IPS-15b (cell line): ENCODE data around the gene CHST13.
"Not testable (repeated sequence)": the region's sequence is repeated elsewhere in the genome, so short reads cannot be mapped to it uniquely, and the experiment has no call there.

ENCODE experiments used
- H3K27me3 ChIP-seq: one replicate; pipeline ENCODE4 v1.6.1; 2013; ENCODE audit warnings: low read length; ENCODE audit not compliant: control insufficient read depth, insufficient read depth
- H3K36me3 ChIP-seq: one replicate; pipeline ENCODE4 v1.6.1; 2013; ENCODE audit warnings: low read length; ENCODE audit not compliant: control insufficient read depth, insufficient read depth
- H3K4me1 ChIP-seq: one replicate; pipeline ENCODE4 v1.6.1; 2013; ENCODE audit warnings: mild to moderate bottlenecking, low read length; ENCODE audit not compliant: control insufficient read depth, insufficient read depth
- H3K4me3 ChIP-seq: one replicate; pipeline ENCODE4 v1.5.1; 2013; ENCODE audit warnings: low read depth, low read length
- H3K9ac ChIP-seq: one replicate; pipeline ENCODE4 v1.6.1; 2013; ENCODE audit warnings: low read depth, mild to moderate bottlenecking, low read length
- H3K9me3 ChIP-seq: one replicate; pipeline ENCODE4 v1.6.1; 2013; ENCODE audit warnings: mild to moderate bottlenecking, low read length; ENCODE audit not compliant: control insufficient read depth, insufficient read depth

CHST13 gene

GRCh38 chr3:126530171-126531050 is 6.5 kb downstream of the CHST13 start:
- Histone ChIP-seq H3K9me3 (no peaks in the 10 kb centered on the region), H3K4me3 (no peak overlapping the region), H3K36me3 (no peaks in the 10 kb centered on the region), H3K27me3 (peaks cover 4% of the 10 kb centered on the region), H3K4me1 (no peaks in the 10 kb centered on the region), H3K9ac (no peak overlapping the region)

- Histone ChIP-seq H3K4me1 (no peaks in the 10 kb centered on the region), H3K9me3 (no peaks in the 10 kb centered on the region), H3K4me3 (no peak overlapping the region), H3K36me3 (no peaks in the 10 kb centered on the region), H3K27me3 (no peaks in the 10 kb centered on the region), H3K9ac (no peak overlapping the region)
Measured at GRCh38 chr3:126531051-126531330, 7.0 kb downstream of the CHST13 start.

- Histone ChIP-seq H3K36me3 (no peaks in the 10 kb centered on the region), H3K27me3 (no peaks in the 10 kb centered on the region), H3K4me1 (no peaks in the 10 kb centered on the region), H3K9me3 (no peaks in the 10 kb centered on the region), H3K4me3 (no peak overlapping the region), H3K9ac (no peak overlapping the region)
Measured at GRCh38 chr3:126533506-126533905, 9.6 kb downstream of the CHST13 start.

- not testable (repeated sequence) for H3K27me3 ChIP-seq, H3K9ac ChIP-seq, H3K4me1 ChIP-seq, H3K4me3 ChIP-seq, H3K9me3 ChIP-seq, H3K36me3 ChIP-seq
Measured at GRCh38 chr3:126534716-126535115, 10.8 kb downstream of the CHST13 start.

- Histone ChIP-seq H3K36me3 (no peaks in the 10 kb centered on the region), H3K27me3 (no peaks in the 10 kb centered on the region), H3K4me1 (no peaks in the 10 kb centered on the region), H3K9me3 (no peaks in the 10 kb centered on the region), H3K4me3 (no peak overlapping the region), H3K9ac (no peak overlapping the region)
Measured at GRCh38 chr3:126535636-126536035, 11.7 kb downstream of the CHST13 start.

GRCh38 chr3:126536126-126536525 is 12.2 kb downstream of the CHST13 start:
- Histone ChIP-seq H3K4me3 (no peak overlapping the region), H3K9ac (no peak overlapping the region), H3K4me1 (no peaks in the 10 kb centered on the region), H3K9me3 (no peaks in the 10 kb centered on the region), H3K36me3 (no peaks in the 10 kb centered on the region), H3K27me3 (no peaks in the 10 kb centered on the region)

- Histone ChIP-seq H3K4me3 (no peak overlapping the region), H3K36me3 (no peaks in the 10 kb centered on the region), H3K4me1 (no peaks in the 10 kb centered on the region), H3K9me3 (no peaks in the 10 kb centered on the region), H3K9ac (no peak overlapping the region), H3K27me3 (no peaks in the 10 kb centered on the region)
Measured at GRCh38 chr3:126537116-126537729, 13.3 kb downstream of the CHST13 start.

- Histone ChIP-seq H3K4me1 (no peaks in the 10 kb centered on the region), H3K9ac (no peak overlapping the region), H3K27me3 (no peaks in the 10 kb centered on the region), H3K9me3 (no peaks in the 10 kb centered on the region), H3K36me3 (no peaks in the 10 kb centered on the region), H3K4me3 (no peak overlapping the region)
Measured at GRCh38 chr3:126537730-126538281, 13.9 kb downstream of the CHST13 start.

- Histone ChIP-seq H3K4me1 (no peaks in the 10 kb centered on the region), H3K9ac (no peak overlapping the region)
Measured at GRCh38 chr3:126538316-126538715, 14.4 kb downstream of the CHST13 start.

GRCh38 chr3:126538966-126539365 is 15.0 kb downstream of the CHST13 start:
- H3K4me1 ChIP-seq, result no peaks in the 10 kb centered on the region
- no peaks in the 10 kb centered on the region for H3K27me3 ChIP-seq
- no peak overlapping the region for H3K9ac ChIP-seq
- H3K4me3 ChIP-seq, result no peak overlapping the region
- no peaks in the 10 kb centered on the region for H3K9me3 ChIP-seq
- H3K36me3 ChIP-seq, result no peaks in the 10 kb centered on the region

More at GRCh38 chr3:126538316-126538715, 14.4 kb downstream of the CHST13 start:
- no peaks in the 10 kb centered on the region for H3K27me3 ChIP-seq
- H3K36me3 ChIP-seq, result no peaks in the 10 kb centered on the region
- no peak overlapping the region for H3K4me3 ChIP-seq
- H3K9me3 ChIP-seq, result no peaks in the 10 kb centered on the region

- H3K36me3 ChIP-seq, result no peaks in the 10 kb centered on the region
- no peak overlapping the region for H3K4me3 ChIP-seq
- no peaks in the 10 kb centered on the region for H3K9me3 ChIP-seq
- no peaks in the 10 kb centered on the region for H3K27me3 ChIP-seq
- no peak overlapping the region for H3K9ac ChIP-seq
- H3K4me1 ChIP-seq, result no peaks in the 10 kb centered on the region
Measured at GRCh38 chr3:126539558-126540250, 15.7 kb downstream of the CHST13 start.
